ENCODE measurements around the gene TMEM243.

TMEM243 gene

GRCh38 chr7:87156709-87157108 lies 62.8 kb downstream of the TMEM243 start:
- Histone ChIP-seq H3K9ac (ENCODE audit: low read length) (no peak overlapping the region), H3K79me2 (ENCODE audit: low read length) (peaks cover 92% of the 10 kb centered on the region), H3K4me2 (ENCODE audit: low read length) (no peak overlapping the region), H3K27ac (ENCODE audit: low read length) (no peak overlapping the region), H3K4me3 (ENCODE audit: low read length) (no peak overlapping the region), H3K36me3 (replicated peaks; ENCODE audit: low read depth, low read length) (peaks cover 2% of the 10 kb centered on the region), H4K20me1 (ENCODE audit: insufficient read depth, low read length) (peaks cover 70% of the 10 kb centered on the region), H3K9me3 (ENCODE audit: insufficient read depth, low read length) (no peaks in the 10 kb centered on the region), H3K4me1 (ENCODE audit: low read length) (peaks cover 26% of the 10 kb centered on the region), H2AFZ (ENCODE audit: low read depth, low read length) (no peak overlapping the region), H3K27me3 (ENCODE audit: low read depth, low read length) (no peaks in the 10 kb centered on the region)
- TF ChIP-seq EZH2phosphoT487 (IDR thresholded peaks at IDR 0.05; ENCODE audit: low read depth) (no peak), CTCF (IDR thresholded peaks at IDR 0.05; ENCODE audit: low read depth, low read length) (no peak)

- peaks cover 32% of the 10 kb centered on the region for H3K4me1 ChIP-seq (ENCODE audit: low read length)
Observed at GRCh38 chr7:87155788-87156187, 63.7 kb downstream of the TMEM243 start.

GRCh38 chr7:87154569-87154968 lies 65.0 kb downstream of the TMEM243 start:
- H3K36me3 ChIP-seq (replicated peaks; ENCODE audit: low read depth, low read length), result peaks cover 2% of the 10 kb centered on the region
- H3K9me3 ChIP-seq (ENCODE audit: insufficient read depth, low read length), result no peaks in the 10 kb centered on the region
- peaks cover 32% of the 10 kb centered on the region for H3K4me1 ChIP-seq (ENCODE audit: low read length)
- H4K20me1 ChIP-seq (ENCODE audit: insufficient read depth, low read length), result peaks cover 62% of the 10 kb centered on the region
- H3K79me2 ChIP-seq (ENCODE audit: low read length), result peaks cover 73% of the 10 kb centered on the region
- H2AFZ ChIP-seq (ENCODE audit: low read depth, low read length), result no peak overlapping the region
- no peaks in the 10 kb centered on the region for H3K27me3 ChIP-seq (ENCODE audit: low read depth, low read length)
- peak overlapping the region; percentile 88 for H3K4me3 ChIP-seq (ENCODE audit: low read length)
- TF ChIP-seq CTCF (IDR thresholded peaks at IDR 0.05; ENCODE audit: low read depth, low read length) (no peak), EZH2phosphoT487 (IDR thresholded peaks at IDR 0.05; ENCODE audit: low read depth) (no peak)
- peak overlapping the region; percentile 88 for H3K4me2 ChIP-seq (ENCODE audit: low read length)
- H3K27ac ChIP-seq (ENCODE audit: low read length), result no peak overlapping the region
- H3K9ac ChIP-seq (ENCODE audit: low read length), result peak overlapping the region; percentile 91; the same call in 1 of the 2 replicates

More at GRCh38 chr7:87155788-87156187, 63.7 kb downstream of the TMEM243 start:
- Histone ChIP-seq H3K9ac (ENCODE audit: low read length) (no peak overlapping the region), H3K27me3 (ENCODE audit: low read depth, low read length) (no peaks in the 10 kb centered on the region), H4K20me1 (ENCODE audit: insufficient read depth, low read length) (peaks cover 70% of the 10 kb centered on the region), H3K4me3 (ENCODE audit: low read length) (no peak overlapping the region), H3K9me3 (ENCODE audit: insufficient read depth, low read length) (no peaks in the 10 kb centered on the region), H3K79me2 (ENCODE audit: low read length) (peaks cover 85% of the 10 kb centered on the region), H3K4me2 (ENCODE audit: low read length) (peak overlapping the region; percentile 88; the same call in 1 of the 2 replicates), H3K36me3 (replicated peaks; ENCODE audit: low read depth, low read length) (peaks cover 2% of the 10 kb centered on the region), H2AFZ (ENCODE audit: low read depth, low read length) (no peak overlapping the region), H3K27ac (ENCODE audit: low read length) (no peak overlapping the region)
- no peak for TF ChIP-seq EZH2phosphoT487 (IDR thresholded peaks at IDR 0.05; ENCODE audit: low read depth)
- TF ChIP-seq CTCF (IDR thresholded peaks at IDR 0.05; ENCODE audit: low read depth, low read length), result no peak

GRCh38 chr7:87154166-87154565 lies 65.4 kb downstream of the TMEM243 start:
- H3K79me2 ChIP-seq (ENCODE audit: low read length), result peaks cover 69% of the 10 kb centered on the region
- no peak overlapping the region for H3K27ac ChIP-seq (ENCODE audit: low read length)
- peaks cover 58% of the 10 kb centered on the region for H4K20me1 ChIP-seq (ENCODE audit: insufficient read depth, low read length)

More at GRCh38 chr7:87154166-87154565, 65.4 kb downstream of the TMEM243 start:
- H3K9me3 ChIP-seq (ENCODE audit: insufficient read depth, low read length), result no peaks in the 10 kb centered on the region
- H2AFZ ChIP-seq (ENCODE audit: low read depth, low read length), result no peak overlapping the region
- H3K4me2 ChIP-seq (ENCODE audit: low read length), result peak overlapping the region; percentile 88
- TF ChIP-seq EZH2phosphoT487 (IDR thresholded peaks at IDR 0.05; ENCODE audit: low read depth) (no peak), CTCF (IDR thresholded peaks at IDR 0.05; ENCODE audit: low read depth, low read length) (no peak)
- H3K36me3 ChIP-seq (replicated peaks; ENCODE audit: low read depth, low read length), result peaks cover 2% of the 10 kb centered on the region
- H3K4me3 ChIP-seq (ENCODE audit: low read length), result peak overlapping the region; percentile 88
- no peaks in the 10 kb centered on the region for H3K27me3 ChIP-seq (ENCODE audit: low read depth, low read length)
- peak overlapping the region; percentile 91; the same call in 1 of the 2 replicates for H3K9ac ChIP-seq (ENCODE audit: low read length)
- peaks cover 32% of the 10 kb centered on the region for H3K4me1 ChIP-seq (ENCODE audit: low read length)
